HepG2 (cell line): ENCODE results near the gene CTXN1.

Experiments
- MAFK ChIP-seq, 2 experiments: IDR thresholded peaks in 1 of 2; conservative IDR thresholded peaks in 1 of 2; 2 replicates each; pipeline ENCODE4 v1.6.1; 2011; ENCODE audit warnings: improper control_type of control experiment in 2 of 2, low read length in 2 of 2
- NR2C2 ChIP-seq: sonication (generic); formaldehyde crosslinking; IDR thresholded peaks from 2 replicates; pipeline ENCODE4 v1.4.0; 2020; ENCODE audit warnings: missing genetic modification reagents, mild to moderate bottlenecking, moderate library complexity, borderline replicate concordance
- SNRNP70 ChIP-seq: fragments of 200-400 bp; formaldehyde crosslinking; IDR thresholded peaks from 2 replicates; pipeline ENCODE4 v1.6.1; 2017; ENCODE audit warnings: mild to moderate bottlenecking, low read depth, low read length, moderate library complexity
- TEAD2 ChIP-seq: sonication (generic); formaldehyde crosslinking; IDR thresholded peaks from 2 replicates; pipeline ENCODE4 v1.9.0; 2021; ENCODE audit warnings: missing genetic modification reagents
- ZNF350 ChIP-seq: sonication (generic); formaldehyde crosslinking; IDR thresholded peaks from 2 replicates; pipeline ENCODE4 v1.4.0; 2020; ENCODE audit warnings: mild to moderate bottlenecking, low read depth, missing genetic modification reagents, borderline replicate concordance
- ZNF776 ChIP-seq: sonication (generic); formaldehyde crosslinking; IDR thresholded peaks from 2 replicates; pipeline ENCODE4 v1.4.0; 2020; ENCODE audit warnings: mild to moderate bottlenecking, missing genetic modification reagents

GRCh38 chr19:7879111-7879807 lies 46.7 kb downstream of the CTXN1 start:
- TF ChIP-seq MAFK (conservative IDR thresholded peaks at IDR 0.05 in 1 of 2, IDR thresholded peaks at IDR 0.05 in 1 of 2; ENCODE audit: low read length in 2 of 2) (no peak), TEAD2 (CRISPR knock-in tag) (no peak), ZNF350 (CRISPR knock-in tag) (no peak), NR2C2 (CRISPR knock-in tag) (no peak), SNRNP70 (no peak), ZNF776 (CRISPR knock-in tag) (no peak)
